ENCODE measurements around the gene RASAL2. TPM values are rescaled to one million over a fixed set of nuclear protein-coding genes. Genes with fewer than 3 reads are reported as not detected.

The RASAL2 gene
- total and polyA plus RNA-seq, 2 experiments from 2014 or later, result 16.0 to 42.2 TPM

- H3K4me1 Mint-ChIP-seq, result peaks cover 7% of the 10 kb centered on the region
- H3K27me3 Mint-ChIP-seq (ENCODE audit: insufficient read depth, low read depth, poor library complexity), result no peaks in the 10 kb centered on the region
- Histone ChIP-seq H3K27me3 (ENCODE audit: insufficient read depth) (no peaks in the 10 kb centered on the region), H3K79me2 (replicated peaks; ENCODE audit: insufficient read depth) (no peaks in the 10 kb centered on the region), H3K9me2 (ENCODE audit: insufficient read depth) (no peaks in the 10 kb centered on the region), H3F3A (replicated peaks; ENCODE audit: low read depth) (no peaks in the 10 kb centered on the region), H3K4me3 (no peak overlapping the region), H4K20me1 (replicated peaks; ENCODE audit: insufficient read depth) (0 out of 2 replicates have a peak, but pooled peaks cover 3% of the 10 kb centered on the region), H3K36me3 (ENCODE audit: insufficient read depth) (peaks cover 8% of the 10 kb centered on the region; the same call in 1 of the 2 replicates), H3K4me2 (no peak overlapping the region), H2AFZ (no peak overlapping the region), H3K27ac (ENCODE audit: low read depth) (no peak overlapping the region), H3K4me1 (ENCODE audit: insufficient read depth) (peaks cover 14% of the 10 kb centered on the region; the same call in 1 of the 2 replicates)
- ATAC-seq, result no peak
- TF ChIP-seq EZH2phosphoT487 (IDR thresholded peaks at IDR 0.05; ENCODE audit: unreplicated experiment) (no peak), ZNF114 (CRISPR knock-in tag; IDR thresholded peaks at IDR 0.05) (no peak), REST (IDR thresholded peaks at IDR 0.05; ENCODE audit: unreplicated experiment) (no peak), CTCF (conservative IDR thresholded peaks at IDR 0.05; ENCODE audit: low read depth in 2 of 2) (no peak), ZNF331 (CRISPR knock-in tag; IDR thresholded peaks at IDR 0.05; ENCODE audit: low read depth) (no peak), EZH2 (IDR thresholded peaks at IDR 0.05; ENCODE audit: low read depth, unreplicated experiment) (no peak), ZNF462 (CRISPR knock-in tag; IDR thresholded peaks at IDR 0.05) (no peak), JUNB (IDR thresholded peaks at IDR 0.05; ENCODE audit: unreplicated experiment) (no peak), NANOG (IDR thresholded peaks at IDR 0.05; ENCODE audit: borderline replicate concordance) (no peak), CREB1 (CRISPR knock-in tag; IDR thresholded peaks at IDR 0.05; ENCODE audit: low read depth) (no peak), STAT1 (IDR thresholded peaks at IDR 0.05; ENCODE audit: unreplicated experiment) (no peak), POLR2AphosphoS5 (IDR thresholded peaks at IDR 0.05; ENCODE audit: low read depth) (no peak)
- TF ChIP-seq, protein P1, sequence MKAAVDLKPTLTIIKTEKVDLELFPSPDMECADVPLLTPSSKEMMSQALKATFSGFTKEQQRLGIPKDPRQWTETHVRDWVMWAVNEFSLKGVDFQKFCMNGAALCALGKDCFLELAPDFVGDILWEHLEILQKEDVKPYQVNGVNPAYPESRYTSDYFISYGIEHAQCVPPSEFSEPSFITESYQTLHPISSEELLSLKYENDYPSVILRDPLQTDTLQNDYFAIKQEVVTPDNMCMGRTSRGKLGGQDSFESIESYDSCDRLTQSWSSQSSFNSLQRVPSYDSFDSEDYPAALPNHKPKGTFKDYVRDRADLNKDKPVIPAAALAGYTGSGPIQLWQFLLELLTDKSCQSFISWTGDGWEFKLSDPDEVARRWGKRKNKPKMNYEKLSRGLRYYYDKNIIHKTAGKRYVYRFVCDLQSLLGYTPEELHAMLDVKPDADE (IDR thresholded peaks at IDR 0.05), result no peak
- no peak overlapping the region for H3K4me3 Mint-ChIP-seq
- peaks cover 21% of the 10 kb centered on the region for H3K36me3 Mint-ChIP-seq (ENCODE audit: low read depth)
- DNase-seq (ENCODE audit: low spot score), result no peak
- no peak overlapping the region for H3K27ac Mint-ChIP-seq
- no peaks in the 10 kb centered on the region for H3K9me3 Mint-ChIP-seq
Observed at GRCh38 chr1:178465011-178465410, 371.1 kb downstream of the RASAL2 start.

Data from GM23338 (cell line).